DMS79 treated with DMSO at 0.1 percent for 48 hours (cell line): ENCODE data around the gene SHBG.
A peak's percentile ranks its signal among the peaks of the same experiment; 100 is the strongest.
"Not testable (repeated sequence)": the region's sequence is repeated elsewhere in the genome, so short reads cannot be mapped to it uniquely, and the experiment has no call there.

ENCODE experiments used
- DNase-seq: peaks from one replicate; lab custom pipeline; 2025; lab: John Stamatoyannopoulos, UW

The SHBG gene

GRCh38 chr17:7629939-7630571, at the start of gene SHBG:
SHBG (plus strand) TSS chr17:7630135; CDS start chr17:7630173, 38 bp downstream.
- DNase-seq: no peak

GRCh38 chr17:7580604-7581575, 49.0 kb upstream of the SHBG start:
- no peak for DNase-seq

DNA sequence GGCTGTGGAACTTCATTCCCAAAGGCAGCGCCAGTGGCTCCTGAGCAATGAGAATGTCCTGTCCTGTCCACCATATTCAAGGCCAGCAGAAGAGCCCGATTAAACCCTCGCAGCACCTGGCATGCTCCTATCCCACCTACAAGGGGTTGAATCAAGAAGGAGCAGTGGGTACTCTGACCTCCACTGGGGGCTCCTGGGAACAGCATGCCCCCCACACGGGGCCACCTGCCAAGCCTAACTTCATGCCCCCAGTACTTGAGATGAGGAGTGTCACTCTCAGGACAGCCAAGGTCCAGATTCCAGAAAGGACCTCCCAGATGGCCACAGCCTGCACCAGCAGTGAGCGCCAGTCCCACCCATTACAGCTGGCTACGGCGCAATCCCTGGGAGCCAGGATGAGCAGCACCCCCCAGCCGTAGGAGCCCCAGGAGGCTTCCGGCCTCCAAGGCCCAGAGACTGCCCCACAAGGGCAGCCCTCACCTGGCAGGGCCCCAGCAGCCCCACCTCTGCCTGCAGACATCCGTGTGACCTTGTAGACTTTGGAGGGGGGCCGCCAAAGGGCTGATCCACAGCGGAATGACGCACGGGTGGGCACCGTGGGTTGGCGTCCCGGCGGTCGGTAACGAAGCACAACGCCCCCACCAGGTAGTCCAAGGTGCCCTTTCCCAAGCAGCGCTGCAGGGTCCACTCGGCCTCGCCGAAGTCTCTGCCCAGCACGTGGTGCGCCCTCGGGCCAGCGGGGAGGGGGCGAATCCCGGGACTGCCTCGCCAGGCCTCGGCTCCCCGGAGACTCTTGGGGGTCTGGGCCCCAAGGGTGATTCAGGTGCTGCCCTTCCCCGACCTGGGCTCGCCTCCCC, 47.3 kb upstream of the SHBG start:
- DNase-seq: no peak

- peak; percentile 98 for DNase-seq
Observed at GRCh38 chr17:7583253-7584109, 46.5 kb upstream of the SHBG start, which contains the start of gene MPDU1. MPDU1 (plus strand) TSS chr17:7583852; CDS start chr17:7583863, 11 bp downstream.

DNA sequence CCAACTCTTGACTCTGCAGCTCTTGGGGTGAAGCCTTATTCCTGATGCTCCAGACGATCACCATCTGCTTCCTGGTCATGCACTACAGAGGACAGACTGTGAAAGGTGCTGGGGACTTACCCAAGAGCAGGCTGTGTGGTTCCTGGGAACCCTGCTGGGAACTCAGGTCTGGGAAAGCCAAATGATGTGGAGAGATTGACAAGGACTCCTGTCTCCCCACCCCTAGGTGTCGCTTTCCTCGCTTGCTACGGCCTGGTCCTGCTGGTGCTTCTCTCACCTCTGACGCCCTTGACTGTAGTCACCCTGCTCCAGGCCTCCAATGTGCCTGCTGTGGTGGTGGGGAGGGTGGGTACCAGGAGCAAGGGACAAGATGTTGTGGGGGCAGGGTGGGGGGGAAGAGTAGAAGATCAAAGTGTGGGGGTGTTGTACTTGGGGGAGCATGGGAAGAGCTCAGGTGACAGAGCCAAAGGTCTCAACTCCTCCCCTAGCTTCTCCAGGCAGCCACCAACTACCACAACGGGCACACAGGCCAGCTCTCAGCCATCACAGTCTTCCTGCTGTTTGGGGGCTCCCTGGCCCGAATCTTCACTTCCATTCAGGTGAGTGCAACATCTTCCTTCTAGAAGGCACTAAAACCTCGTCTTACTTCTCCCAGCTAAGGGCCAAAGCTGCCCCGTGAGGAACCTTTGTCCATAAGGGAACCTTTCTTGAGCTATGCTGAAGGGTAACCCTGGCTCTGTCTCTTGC, 43.1 kb upstream of the SHBG start:
- no peak for DNase-seq

- DNase-seq: no peak
Observed at GRCh38 chr17:7587420-7588151, 42.3 kb upstream of the SHBG start.

DNA sequence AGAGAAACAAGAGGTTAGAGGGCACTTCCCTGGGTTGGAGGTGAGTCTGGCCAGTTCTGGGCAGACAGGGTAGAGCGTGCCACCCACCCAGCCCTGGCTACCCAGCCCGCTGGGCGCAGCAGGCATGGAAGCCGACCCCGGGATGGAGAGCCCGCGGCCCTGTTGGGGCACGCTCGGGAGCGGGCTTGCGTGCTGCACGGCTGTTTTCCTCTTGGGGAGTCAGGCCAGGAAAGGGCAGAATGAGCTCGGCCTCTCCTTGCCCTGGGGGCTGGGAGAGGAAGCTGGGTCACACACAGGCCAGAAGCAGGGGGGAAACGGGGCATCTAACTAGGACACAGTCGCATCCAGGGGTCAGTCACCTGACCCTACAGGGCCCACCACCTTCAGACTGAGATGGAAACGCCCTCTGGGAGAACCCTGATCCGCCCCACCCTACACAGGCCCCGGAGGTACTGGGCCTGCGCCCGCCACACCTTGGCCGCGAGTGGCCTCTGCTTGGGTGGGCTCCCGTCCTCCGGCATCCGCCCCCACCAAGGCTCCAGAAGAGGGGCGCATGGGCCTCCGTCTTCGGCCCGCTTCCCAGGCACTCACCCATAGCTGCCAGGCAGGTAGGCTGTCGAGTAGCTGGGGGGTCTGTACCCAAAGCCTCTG, 41.3 kb upstream of the SHBG start:
- no peak for DNase-seq

- DNase-seq: no peak
Observed at GRCh38 chr17:7589204-7589868, 40.6 kb upstream of the SHBG start.

- no peak for DNase-seq
Observed at GRCh38 chr17:7589891-7590691, 39.8 kb upstream of the SHBG start, which contains the start of gene SOX15. SOX15 (minus strand) TSS chr17:7590094; CDS start chr17:7589676, 418 bp downstream.

- DNase-seq: no peak
Observed at GRCh38 chr17:7590743-7591142, 39.2 kb upstream of the SHBG start.

DNA sequence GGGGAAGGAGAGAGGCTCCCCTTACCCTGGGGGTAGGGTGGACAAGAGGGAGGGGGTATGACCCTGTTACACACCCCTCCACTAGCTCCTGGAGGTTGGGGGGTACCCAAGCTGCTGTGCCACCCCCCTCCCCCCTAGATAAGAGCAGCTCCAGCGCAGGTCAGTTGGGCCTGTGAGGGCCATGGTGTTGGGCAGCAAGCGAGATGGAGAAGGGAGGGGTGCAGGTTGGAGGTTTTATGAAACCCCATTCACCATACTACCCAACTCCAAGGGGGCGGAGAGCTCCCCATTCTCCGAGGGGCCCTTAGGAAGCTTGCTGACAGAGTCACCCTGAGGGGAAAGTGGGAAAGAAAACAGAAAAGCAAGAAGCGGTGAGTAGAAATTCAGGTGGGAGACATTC, 38.3 kb upstream of the SHBG start:
- DNase-seq: no peak

GRCh38 chr17:7592422-7593021, 37.4 kb upstream of the SHBG start:
- DNase-seq: no peak

DNA sequence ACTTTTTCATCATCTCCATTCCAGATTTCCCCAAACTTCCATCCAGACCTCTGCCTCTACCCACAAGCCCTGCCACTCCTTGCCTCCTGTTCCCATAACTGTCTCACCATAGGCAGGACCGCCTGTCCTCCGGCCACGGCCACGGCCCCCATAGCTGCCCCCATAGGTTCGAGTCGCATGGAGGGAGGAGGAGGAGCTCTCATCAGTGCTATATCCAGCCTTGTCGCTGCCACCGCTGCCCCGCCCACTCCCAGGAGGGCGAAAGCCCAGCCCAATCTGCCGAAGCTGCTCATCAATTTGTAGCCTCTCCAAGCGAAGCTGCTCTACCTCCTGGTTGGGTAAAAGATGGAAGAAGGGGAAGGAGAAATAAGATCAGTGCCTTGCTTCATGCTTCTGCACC, 36.6 kb upstream of the SHBG start:
- no peak for DNase-seq

DNA sequence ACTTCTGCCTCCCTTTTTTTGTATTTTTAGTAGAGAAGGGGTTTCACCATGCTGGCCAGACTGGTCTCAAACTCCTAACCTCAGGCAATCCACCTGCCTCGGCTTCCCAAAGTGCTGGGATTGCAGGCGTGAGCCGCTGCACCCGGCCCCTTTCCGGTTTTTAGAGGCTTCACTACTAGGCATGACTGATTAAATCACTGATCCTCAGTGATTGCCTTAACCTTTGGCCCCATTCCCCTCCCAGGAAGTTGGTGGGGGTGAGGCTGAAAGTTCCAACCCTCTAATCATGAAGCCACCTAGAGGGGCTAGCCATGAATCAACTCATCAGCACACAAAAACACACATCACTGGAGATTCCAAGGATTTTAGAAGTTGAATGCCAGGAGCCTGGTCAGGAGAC, 32.4 kb upstream of the SHBG start:
- not testable (repeated sequence) for DNase-seq

- DNase-seq: no peak
Observed at GRCh38 chr17:7606280-7606679, 23.7 kb upstream of the SHBG start.

- no peak for DNase-seq
Observed at GRCh38 chr17:7610641-7611040, 19.3 kb upstream of the SHBG start.

- no peak for DNase-seq
Observed at GRCh38 chr17:7611635-7612293, 18.2 kb upstream of the SHBG start.
